ENCODE measurements around the gene OR5V1. TPM values are rescaled to one million over a fixed set of nuclear protein-coding genes. Genes with fewer than 3 reads are reported as not detected.

OR5V1 gene
- total RNA-seq, 2 donors from 2014 or later = not detected

DNA sequence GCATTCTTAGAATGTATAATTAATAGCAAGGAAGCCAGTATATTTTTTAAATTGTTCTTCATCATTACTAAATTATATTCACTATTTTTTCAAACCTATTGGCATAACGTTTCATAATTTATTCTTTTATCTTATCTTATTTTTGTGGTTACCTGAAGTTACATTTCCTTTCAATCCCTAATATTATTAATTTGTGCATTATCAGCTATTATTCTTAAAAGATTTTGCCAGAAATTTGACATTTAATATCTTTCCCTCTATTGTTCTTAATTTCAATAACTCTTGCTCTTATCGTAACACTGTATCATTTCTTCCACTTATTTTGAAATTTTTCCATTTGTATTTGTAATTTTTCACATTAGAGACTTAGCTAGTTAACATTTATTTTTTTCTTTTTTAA is 48.7 kb downstream of the OR5V1 start:
- TF ChIP-seq, protein P1, sequence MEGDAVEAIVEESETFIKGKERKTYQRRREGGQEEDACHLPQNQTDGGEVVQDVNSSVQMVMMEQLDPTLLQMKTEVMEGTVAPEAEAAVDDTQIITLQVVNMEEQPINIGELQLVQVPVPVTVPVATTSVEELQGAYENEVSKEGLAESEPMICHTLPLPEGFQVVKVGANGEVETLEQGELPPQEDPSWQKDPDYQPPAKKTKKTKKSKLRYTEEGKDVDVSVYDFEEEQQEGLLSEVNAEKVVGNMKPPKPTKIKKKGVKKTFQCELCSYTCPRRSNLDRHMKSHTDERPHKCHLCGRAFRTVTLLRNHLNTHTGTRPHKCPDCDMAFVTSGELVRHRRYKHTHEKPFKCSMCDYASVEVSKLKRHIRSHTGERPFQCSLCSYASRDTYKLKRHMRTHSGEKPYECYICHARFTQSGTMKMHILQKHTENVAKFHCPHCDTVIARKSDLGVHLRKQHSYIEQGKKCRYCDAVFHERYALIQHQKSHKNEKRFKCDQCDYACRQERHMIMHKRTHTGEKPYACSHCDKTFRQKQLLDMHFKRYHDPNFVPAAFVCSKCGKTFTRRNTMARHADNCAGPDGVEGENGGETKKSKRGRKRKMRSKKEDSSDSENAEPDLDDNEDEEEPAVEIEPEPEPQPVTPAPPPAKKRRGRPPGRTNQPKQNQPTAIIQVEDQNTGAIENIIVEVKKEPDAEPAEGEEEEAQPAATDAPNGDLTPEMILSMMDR (IDR thresholded peaks at IDR 0.05) = no peak
- no peak for TF ChIP-seq POLR2A (IDR thresholded peaks at IDR 0.05)
- TF ChIP-seq POLR2AphosphoS5 (IDR thresholded peaks at IDR 0.05) = no peak
- Histone ChIP-seq H3K36me3 (no peaks in the 10 kb centered on the region), H3K27ac (no peak overlapping the region), H3K4me3 (no peak overlapping the region), H3K4me1 (replicated peaks) (no peaks in the 10 kb centered on the region), H3K27me3 (replicated peaks; ENCODE audit: insufficient read depth) (no peaks in the 10 kb centered on the region), H3K9me3 (no peaks in the 10 kb centered on the region)
- intact Hi-C loops (cut with DNase I) = no loop called here
- DNase-seq (ENCODE audit: low spot score) = no peak
- WGBS = 93% methylated on average over 2 of the region's 2 CpGs

Other genes with a start within 250 kb of the OR5V1 start
- gene OR2J2, start 198.0 kb downstream of the OR5V1 start, total RNA-seq = under 1 TPM in 1 of 2 donors, not detected in 1; 0.74 TPM
- gene OR14J1, start 67.2 kb downstream of the OR5V1 start, total RNA-seq = under 1 TPM in 1 of 2 donors, not detected in 1; 0.40 TPM
- not detected for gene OR12D3, start 6.4 kb upstream of the OR5V1 start, total RNA-seq
- gene OR12D2, start 26.8 kb upstream of the OR5V1 start, total RNA-seq = not detected
- gene OR12D1, start 46.1 kb upstream of the OR5V1 start, total RNA-seq = not detected
- not detected for gene OR10C1, start 70.4 kb upstream of the OR5V1 start, total RNA-seq
- under 1 TPM in 1 of 2 donors, not detected in 1; 0.23 TPM for gene OR11A1, start 88.2 kb upstream of the OR5V1 start, total RNA-seq
- 1 to 10 TPM in 1 of 2 donors, not detected in 1; 1.1 TPM for gene OR2H1, start 88.3 kb upstream of the OR5V1 start, total RNA-seq
- gene MAS1L, start 119.1 kb upstream of the OR5V1 start, total RNA-seq = not detected
- 10 to 100 TPM in 1 of 2 donors, 1 to 10 TPM in 1; 2.0 to 11.3 TPM for gene UBD, start 190.9 kb upstream of the OR5V1 start, total RNA-seq
- not detected for gene OR2H2, start 216.3 kb upstream of the OR5V1 start, total RNA-seq